ENCODE data around the gene YIPF1.

The YIPF1 gene

GRCh38 chr1:53889304-53890298, at the start of gene YIPF1:
Gene YIPF1 (minus strand): TSS chr1:53889797. CDS start chr1:53888937, 860 bp downstream.
- DNase-seq: peak; percentile 72

- DNase-seq: no peak
Measured at GRCh38 chr1:53938136-53938830, 48.7 kb upstream of the YIPF1 start.

GRCh38 chr1:53936430-53936829, 46.8 kb upstream of the YIPF1 start:
- no peak for DNase-seq

- no peak for DNase-seq
Measured at GRCh38 chr1:53934170-53934765, 44.7 kb upstream of the YIPF1 start.

GRCh38 chr1:53931523-53931922, 41.9 kb upstream of the YIPF1 start:
- DNase-seq: no peak

- DNase-seq: no peak
Measured at GRCh38 chr1:53930932-53931331, 41.3 kb upstream of the YIPF1 start.

GRCh38 chr1:53929246-53929960, 39.8 kb upstream of the YIPF1 start:
- no peak for DNase-seq

GRCh38 chr1:53927376-53927881, 37.8 kb upstream of the YIPF1 start:
- no peak for DNase-seq

- DNase-seq: no peak
Measured at GRCh38 chr1:53919675-53920066, 30.1 kb upstream of the YIPF1 start.

GRCh38 chr1:53918343-53918742, 28.7 kb upstream of the YIPF1 start:
- DNase-seq: no peak

GRCh38 chr1:53913352-53914033, 23.9 kb upstream of the YIPF1 start:
- DNase-seq: no peak

- no peak for DNase-seq
Measured at GRCh38 chr1:53911442-53911841, 21.8 kb upstream of the YIPF1 start.

GRCh38 chr1:53909946-53910345, 20.3 kb upstream of the YIPF1 start:
- no peak for DNase-seq

- no peak for DNase-seq
Measured at GRCh38 chr1:53906121-53906520, 16.5 kb upstream of the YIPF1 start.

GRCh38 chr1:53905509-53905908, 15.9 kb upstream of the YIPF1 start:
- no peak for DNase-seq

- DNase-seq: no peak
Measured at GRCh38 chr1:53902235-53903138, 12.9 kb upstream of the YIPF1 start.

- DNase-seq: no peak
Measured at GRCh38 chr1:53899708-53900107, 10.1 kb upstream of the YIPF1 start.

GRCh38 chr1:53899206-53899628, 9.6 kb upstream of the YIPF1 start:
- DNase-seq: no peak

GRCh38 chr1:53896635-53897229, 7.1 kb upstream of the YIPF1 start:
- no peak for DNase-seq

- no peak for DNase-seq
Measured at GRCh38 chr1:53895421-53895820, 5.8 kb upstream of the YIPF1 start.

GRCh38 chr1:53894644-53895043, 5.0 kb upstream of the YIPF1 start:
- no peak for DNase-seq

Data from NCI-H2107 (cell line).